Choroid plexus epithelial cell (primary cell): ENCODE data around the gene PTPRK.
A peak's percentile ranks its signal among the peaks of the same experiment; 100 is the strongest.
"Not testable (repeated sequence)": the region's sequence is repeated elsewhere in the genome, so short reads cannot be mapped to it uniquely, and the experiment has no call there.

Experiments
- DNase-seq: peaks from one replicate; pipeline ENCODE4 v3.0.0-alpha.2; 2010; ENCODE audit warnings: low read depth
- H3K4me3 ChIP-seq: 2 replicates; pipeline ENCODE4 v1.5.1; 2011; ENCODE audit warnings: low read depth, mild to moderate bottlenecking, control low read depth, low read length, moderate library complexity
- CTCF ChIP-seq: conservative IDR thresholded peaks from 2 replicates; pipeline ENCODE4 v1.5.1; 2011; ENCODE audit warnings: low read depth, mild to moderate bottlenecking, control low read depth, inconsistent platforms, low read length, moderate library complexity

The PTPRK gene

GRCh38 chr6:128452713-128453112 is 67.7 kb downstream of the PTPRK start:
- TF ChIP-seq CTCF = no peak
- no peak for DNase-seq
- no peak overlapping the region for H3K4me3 ChIP-seq

DNA sequence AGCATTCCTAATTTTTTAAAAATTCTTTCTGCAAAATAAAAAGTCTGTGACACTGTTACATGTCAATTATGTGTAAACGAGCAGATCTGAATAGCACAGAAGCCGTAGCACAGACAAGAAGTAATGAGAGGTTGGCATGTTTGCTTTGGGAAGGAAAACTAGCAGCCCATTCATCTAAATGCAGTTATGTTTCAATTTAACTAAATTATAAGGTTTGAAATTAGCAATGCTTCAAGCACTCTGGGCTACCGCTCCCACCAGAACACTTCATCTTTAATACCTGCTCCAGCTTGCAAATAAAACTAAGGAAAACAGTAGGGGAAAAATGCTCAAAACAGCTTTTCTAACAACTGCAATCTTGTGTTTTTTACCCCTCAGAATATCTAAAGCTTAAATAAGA is 73.9 kb downstream of the PTPRK start:
- no peak overlapping the region for H3K4me3 ChIP-seq
- TF ChIP-seq CTCF = no peak
- DNase-seq = no peak

DNA sequence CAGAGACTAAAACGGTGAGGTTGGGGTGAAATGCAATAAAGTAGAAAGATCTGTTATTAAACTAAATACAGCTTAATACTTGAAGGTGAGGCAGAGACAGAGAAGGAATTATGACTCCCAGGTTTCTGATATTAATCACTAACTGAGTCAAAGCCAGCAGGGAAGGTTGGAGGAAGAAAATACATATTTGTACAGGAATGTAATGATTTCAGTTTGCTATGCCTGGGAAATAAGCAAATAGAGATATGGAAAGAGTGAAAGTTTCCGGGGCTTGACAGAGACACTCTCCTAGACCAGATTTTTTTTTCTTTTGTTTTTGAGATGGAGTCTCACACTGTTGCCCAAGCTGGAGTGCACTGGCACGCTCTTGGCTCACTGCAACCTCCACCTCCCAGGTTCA is 76.8 kb downstream of the PTPRK start:
- H3K4me3 ChIP-seq = no peak overlapping the region
- no peak for TF ChIP-seq CTCF
- peak; percentile 43 for DNase-seq

- H3K4me3 ChIP-seq = no peak overlapping the region
- no peak for TF ChIP-seq CTCF
- no peak for DNase-seq
Measured at GRCh38 chr6:128439627-128440026, 80.8 kb downstream of the PTPRK start.

DNA sequence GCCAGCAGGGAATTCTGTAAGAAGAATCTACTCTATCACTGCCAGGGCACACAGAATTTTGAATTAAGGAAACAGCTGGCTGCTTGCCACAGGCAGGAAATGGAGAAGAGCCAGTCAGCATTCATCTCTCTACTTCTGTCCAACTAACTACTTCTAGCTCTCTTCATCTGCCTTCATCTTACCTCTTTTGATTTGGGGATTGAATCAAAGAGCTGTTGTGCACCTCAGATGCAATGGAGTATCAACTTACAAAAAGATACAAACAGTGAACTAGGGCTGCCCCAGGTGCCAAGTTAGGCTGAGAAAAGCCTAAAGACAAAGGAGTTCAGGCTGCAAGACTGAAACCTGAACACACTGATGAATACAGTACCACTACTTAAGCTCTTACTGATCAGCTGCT is 82.0 kb downstream of the PTPRK start:
- DNase-seq = peak; percentile 28
- no peak overlapping the region for H3K4me3 ChIP-seq
- no peak for TF ChIP-seq CTCF

DNA sequence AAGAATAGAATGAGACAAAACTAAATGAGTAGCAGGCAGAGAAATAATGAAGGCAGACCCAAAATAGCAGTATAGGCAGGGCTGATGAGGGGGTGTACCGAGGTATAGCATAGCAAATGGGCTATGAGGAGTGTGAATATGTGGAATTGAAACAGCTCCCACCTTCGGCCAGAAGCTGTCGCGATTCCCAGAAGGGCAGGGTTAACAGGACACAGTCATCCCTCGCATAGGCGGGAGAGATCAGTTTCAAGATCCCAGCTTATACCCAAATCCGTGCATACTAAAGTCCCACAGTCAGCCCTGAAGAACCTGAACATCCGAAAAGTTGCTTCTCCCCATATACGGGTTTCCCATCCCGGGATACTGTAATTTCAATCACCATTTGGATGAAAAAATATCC is 82.7 kb downstream of the PTPRK start:
- no peak overlapping the region for H3K4me3 ChIP-seq
- TF ChIP-seq CTCF = no peak
- DNase-seq = no peak

- H3K4me3 ChIP-seq, DNase-seq: not testable (repeated sequence)
Measured at GRCh38 chr6:128434752-128435151, 85.6 kb downstream of the PTPRK start.

DNA sequence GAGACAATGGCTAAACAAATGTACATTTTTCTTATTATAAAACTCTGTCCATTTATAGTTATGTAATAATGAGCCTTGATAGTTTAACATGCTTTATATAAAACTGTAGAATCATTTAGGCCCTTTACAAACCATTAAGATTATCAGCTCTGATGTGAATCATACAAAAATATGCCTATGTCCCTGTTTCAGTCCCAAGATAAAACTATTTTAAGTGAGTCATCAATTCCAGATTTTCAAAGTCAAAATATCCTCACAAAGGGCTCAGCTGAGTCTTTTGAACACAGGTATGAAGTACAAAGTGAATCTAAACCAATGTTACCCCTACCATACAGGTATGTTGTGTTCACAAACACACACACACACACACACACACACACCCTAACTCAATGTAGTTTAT is 88.0 kb downstream of the PTPRK start:
- DNase-seq = peak; percentile 68
- H3K4me3 ChIP-seq = no peak overlapping the region
- no peak for TF ChIP-seq CTCF
